SK-N-MC (cell line): ENCODE data around the gene EEFSEC.

Experiments
- EZH2 ChIP-seq: fragments of 200-600 bp; sonication (generic); IDR thresholded peaks from one replicate; pipeline ENCODE4 v1.6.1; 2017; ENCODE audit warnings: antibody characterized with exemption
- FOXP2 ChIP-seq: optimal IDR thresholded peaks from 2 replicates; pipeline ENCODE3; 2011; ENCODE audit warnings: mild to moderate bottlenecking, moderate library complexity; ENCODE audit not compliant: insufficient read depth; ENCODE audit errors: extremely low read length, control extremely low read depth
- POLR2AphosphoS5 ChIP-seq: IDR thresholded peaks from 2 replicates; pipeline ENCODE4 v1.6.1; 2012; ENCODE audit warnings: mild to moderate bottlenecking, low read depth, low read length, borderline replicate concordance

DNA sequence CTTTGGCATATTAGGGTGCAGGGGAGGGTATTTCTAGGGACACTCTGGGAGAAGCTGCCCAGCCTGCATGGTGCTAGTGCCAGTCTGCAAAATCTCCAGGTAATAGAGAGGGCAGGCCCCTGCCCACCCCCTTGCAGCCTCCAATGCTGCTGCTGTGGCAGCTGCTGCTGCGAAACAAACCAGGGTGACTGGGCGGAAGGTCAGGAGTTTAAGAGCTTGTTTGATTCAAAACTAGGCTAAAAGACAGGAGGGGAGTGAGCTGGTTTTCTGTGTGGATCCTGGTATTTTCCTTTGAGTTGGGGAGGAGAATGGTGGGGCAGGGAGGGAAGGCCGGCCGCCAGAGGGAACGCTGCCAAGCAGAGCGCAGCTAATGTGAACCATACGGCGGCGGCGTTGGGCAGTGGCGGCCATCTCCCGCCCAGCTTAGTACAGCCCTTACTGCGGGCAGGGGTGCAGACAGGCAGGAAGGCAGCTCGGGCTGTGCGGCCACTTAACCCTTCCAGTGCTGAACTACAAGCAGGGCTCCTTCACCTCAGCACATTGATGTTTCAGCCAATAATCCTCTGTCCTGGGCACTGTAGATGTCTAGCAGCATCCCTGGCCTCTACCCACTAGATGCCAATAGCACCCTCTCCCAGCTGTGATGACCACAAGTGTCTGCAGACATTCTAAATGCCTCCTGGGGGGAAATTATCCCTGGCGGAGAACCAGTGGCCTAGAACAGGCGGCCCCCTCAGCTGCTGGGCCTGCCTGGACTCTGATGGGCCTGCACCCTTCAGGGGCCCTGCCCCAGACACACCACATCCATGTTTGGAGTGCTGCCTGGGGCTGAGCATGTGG lies 125.7 kb downstream of the EEFSEC start:
- no peak for TF ChIP-seq EZH2
- TF ChIP-seq POLR2AphosphoS5, result no peak
- TF ChIP-seq FOXP2, result no peak
